ACC112 (cell line): Measurements from ENCODE around the gene KCNJ9.

Experiments used
- H2AFZ ChIP-seq: fragments of 200-600 bp; sonication (generic); one replicate; pipeline ENCODE4 v1.6.0; 2017; ENCODE audit warnings: antibody characterized with exemption, low read length; ENCODE audit not compliant: unreplicated experiment
- H3K27ac ChIP-seq: fragments of 200-600 bp; sonication (generic); 2 replicates; pipeline ENCODE4 v1.5.1; 2014; ENCODE audit warnings: low read depth, mild to moderate bottlenecking, antibody characterized with exemption, low read length, moderate library complexity
- H3K27me3 ChIP-seq: fragments of 200-600 bp; sonication (generic); 2 replicates; pipeline ENCODE4 v1.6.1; 2014; ENCODE audit warnings: mild to moderate bottlenecking, antibody characterized with exemption, low read length, moderate library complexity, mixed read lengths; ENCODE audit not compliant: insufficient read depth
- H3K36me3 ChIP-seq: fragments of 200-600 bp; sonication (generic); 2 replicates; pipeline ENCODE4 v1.6.1; 2016; ENCODE audit warnings: mild to moderate bottlenecking, antibody characterized with exemption, low read length, moderate library complexity, mixed read lengths; ENCODE audit not compliant: insufficient read depth
- H3K4me1 ChIP-seq: fragments of 200-600 bp; sonication (generic); one replicate; pipeline ENCODE4 v1.6.1; 2016; ENCODE audit warnings: low read length, mixed read lengths; ENCODE audit not compliant: insufficient read depth, unreplicated experiment, control insufficient read depth
- H3K4me3 ChIP-seq: fragments of 200-600 bp; sonication (generic); 2 replicates; pipeline ENCODE4 v1.5.1; 2014; ENCODE audit warnings: mild to moderate bottlenecking, low read depth, low read length
- H3K79me2 ChIP-seq: fragments of 200-600 bp; sonication (generic); one replicate; pipeline ENCODE4 v1.6.0; 2016; ENCODE audit warnings: low read length; ENCODE audit not compliant: control insufficient read depth, unreplicated experiment, insufficient read depth

The KCNJ9 gene

DNA sequence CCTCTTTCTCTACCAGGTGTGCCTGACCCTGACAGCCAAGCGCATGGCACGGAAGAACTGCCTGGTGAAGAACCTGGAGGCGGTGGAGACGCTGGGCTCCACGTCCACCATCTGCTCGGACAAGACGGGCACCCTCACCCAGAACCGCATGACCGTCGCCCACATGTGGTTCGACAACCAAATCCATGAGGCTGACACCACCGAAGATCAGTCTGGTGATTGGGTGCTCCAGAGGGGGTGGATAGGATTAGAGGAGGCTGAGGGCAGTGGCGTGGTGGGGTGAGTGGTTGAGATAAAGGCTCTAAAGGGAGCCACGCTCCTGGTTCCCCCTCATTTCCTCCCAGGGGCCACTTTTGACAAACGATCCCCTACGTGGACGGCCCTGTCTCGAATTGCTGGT is 47.3 kb downstream of the KCNJ9 start:
- Histone ChIP-seq H3K36me3 (no peaks in the 10 kb centered on the region), H3K79me2 (no peaks in the 10 kb centered on the region), H3K4me3 (no peak overlapping the region), H3K27me3 (peaks cover 25% of the 10 kb centered on the region), H2AFZ (no peak overlapping the region), H3K4me1 (peaks cover 38% of the 10 kb centered on the region), H3K27ac (no peak overlapping the region)

DNA sequence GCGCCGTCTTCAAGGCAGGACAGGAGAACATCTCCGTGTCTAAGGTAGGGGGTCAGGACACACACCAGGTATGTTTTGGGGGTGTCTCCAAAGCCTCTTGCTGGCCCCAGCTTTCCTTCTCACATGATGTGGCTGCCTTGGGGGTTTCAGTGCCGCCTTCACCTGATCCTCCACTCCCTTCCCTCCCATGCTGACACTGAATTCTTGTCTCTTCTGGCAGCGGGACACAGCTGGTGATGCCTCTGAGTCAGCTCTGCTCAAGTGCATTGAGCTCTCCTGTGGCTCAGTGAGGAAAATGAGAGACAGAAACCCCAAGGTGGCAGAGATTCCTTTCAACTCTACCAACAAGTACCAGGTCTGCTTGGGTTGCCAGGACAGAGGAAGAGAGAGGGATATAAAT is 47.7 kb downstream of the KCNJ9 start:
- H3K4me3 ChIP-seq = no peak overlapping the region
- no peaks in the 10 kb centered on the region for H3K36me3 ChIP-seq
- H3K27me3 ChIP-seq = peaks cover 25% of the 10 kb centered on the region
- no peak overlapping the region for H2AFZ ChIP-seq
- peaks cover 34% of the 10 kb centered on the region for H3K4me1 ChIP-seq
- no peaks in the 10 kb centered on the region for H3K79me2 ChIP-seq
- no peak overlapping the region for H3K27ac ChIP-seq

DNA sequence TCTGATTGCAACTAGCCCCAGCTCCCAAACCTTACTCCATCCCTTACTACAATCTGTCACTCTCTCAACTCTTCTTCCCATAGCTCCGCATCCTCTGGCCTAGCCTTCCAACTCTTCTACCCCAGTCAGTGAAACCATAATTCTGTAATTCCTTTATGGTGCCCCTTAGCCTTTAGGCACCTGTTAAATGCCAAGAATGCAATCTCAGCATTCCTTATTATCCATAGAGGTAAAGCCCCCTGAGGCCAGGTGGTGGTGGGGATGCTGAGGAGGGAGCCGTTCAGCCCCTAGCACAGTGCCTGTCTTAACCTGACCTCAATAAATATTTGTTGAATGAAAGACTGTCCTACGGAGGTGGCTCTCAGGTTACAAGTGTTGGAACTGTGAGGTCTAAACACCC is 48.2 kb downstream of the KCNJ9 start:
- H3K36me3 ChIP-seq = no peaks in the 10 kb centered on the region
- H3K27ac ChIP-seq = no peak overlapping the region
- no peak overlapping the region for H2AFZ ChIP-seq
- no peaks in the 10 kb centered on the region for H3K79me2 ChIP-seq
- peaks cover 29% of the 10 kb centered on the region for H3K4me1 ChIP-seq
- no peak overlapping the region for H3K4me3 ChIP-seq
- peaks cover 30% of the 10 kb centered on the region for H3K27me3 ChIP-seq

DNA sequence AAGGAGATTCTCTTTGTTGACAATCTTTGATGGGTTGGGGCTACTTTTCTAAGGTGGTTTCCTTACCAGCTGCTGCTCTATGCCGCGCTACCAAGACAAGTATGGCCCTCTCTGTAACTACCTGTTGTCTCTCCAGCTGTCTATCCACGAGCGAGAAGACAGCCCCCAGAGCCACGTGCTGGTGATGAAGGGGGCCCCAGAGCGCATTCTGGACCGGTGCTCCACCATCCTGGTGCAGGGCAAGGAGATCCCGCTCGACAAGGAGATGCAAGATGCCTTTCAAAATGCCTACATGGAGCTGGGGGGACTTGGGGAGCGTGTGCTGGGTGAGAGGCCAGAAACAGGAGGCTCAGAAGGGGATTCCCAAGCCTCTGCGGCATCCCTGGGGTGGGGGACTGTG is 48.6 kb downstream of the KCNJ9 start:
- Histone ChIP-seq H3K36me3 (no peaks in the 10 kb centered on the region), H3K27me3 (peaks cover 34% of the 10 kb centered on the region), H3K4me3 (no peak overlapping the region), H3K79me2 (no peaks in the 10 kb centered on the region), H2AFZ (no peak overlapping the region), H3K27ac (no peak overlapping the region), H3K4me1 (peaks cover 25% of the 10 kb centered on the region)

DNA sequence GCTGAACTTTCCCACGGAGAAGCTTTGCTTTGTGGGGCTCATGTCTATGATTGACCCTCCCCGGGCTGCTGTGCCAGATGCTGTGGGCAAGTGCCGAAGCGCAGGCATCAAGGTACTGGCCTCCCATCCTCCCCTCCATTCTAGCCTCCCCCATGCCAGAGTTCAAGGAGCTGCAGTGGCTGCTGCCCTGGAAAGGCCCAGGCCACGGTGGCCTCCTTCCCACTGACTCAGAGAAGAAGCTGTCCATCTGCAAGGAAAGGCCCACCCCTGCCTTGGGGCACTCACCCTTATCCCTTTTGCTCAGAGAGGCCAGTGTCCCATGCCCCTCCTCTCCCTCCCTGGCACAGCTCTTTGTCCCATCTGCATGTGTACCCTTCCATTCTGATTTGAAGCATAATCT is 49.1 kb downstream of the KCNJ9 start:
- peaks cover 20% of the 10 kb centered on the region for H3K4me1 ChIP-seq
- H3K27me3 ChIP-seq = peaks cover 34% of the 10 kb centered on the region
- H3K27ac ChIP-seq = no peak overlapping the region
- H3K79me2 ChIP-seq = no peaks in the 10 kb centered on the region
- H3K4me3 ChIP-seq = no peak overlapping the region
- H2AFZ ChIP-seq = no peak overlapping the region
- no peaks in the 10 kb centered on the region for H3K36me3 ChIP-seq

DNA sequence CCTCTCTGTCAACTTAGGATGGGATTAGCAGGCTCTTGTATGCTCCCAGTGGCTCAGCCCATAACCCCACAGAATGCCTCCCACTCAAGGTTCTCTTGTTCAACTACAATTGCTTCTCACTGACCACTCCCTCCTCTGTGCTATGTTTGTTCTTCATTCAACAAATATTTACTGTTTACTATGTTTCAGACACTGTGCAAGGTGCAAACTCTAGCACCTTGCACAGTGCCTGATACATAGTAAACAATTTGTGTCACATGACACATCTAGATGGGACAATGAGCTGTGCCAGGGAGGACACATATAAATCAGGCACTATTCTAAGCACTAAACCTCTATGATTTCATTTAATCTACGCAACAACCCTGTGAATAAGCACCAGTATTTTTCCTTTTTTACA is 49.6 kb downstream of the KCNJ9 start:
- Histone ChIP-seq H3K27me3 (peaks cover 34% of the 10 kb centered on the region), H3K4me1 (peaks cover 15% of the 10 kb centered on the region), H3K27ac (no peak overlapping the region), H3K4me3 (no peak overlapping the region), H3K79me2 (no peaks in the 10 kb centered on the region), H2AFZ (no peak overlapping the region), H3K36me3 (no peaks in the 10 kb centered on the region)

DNA sequence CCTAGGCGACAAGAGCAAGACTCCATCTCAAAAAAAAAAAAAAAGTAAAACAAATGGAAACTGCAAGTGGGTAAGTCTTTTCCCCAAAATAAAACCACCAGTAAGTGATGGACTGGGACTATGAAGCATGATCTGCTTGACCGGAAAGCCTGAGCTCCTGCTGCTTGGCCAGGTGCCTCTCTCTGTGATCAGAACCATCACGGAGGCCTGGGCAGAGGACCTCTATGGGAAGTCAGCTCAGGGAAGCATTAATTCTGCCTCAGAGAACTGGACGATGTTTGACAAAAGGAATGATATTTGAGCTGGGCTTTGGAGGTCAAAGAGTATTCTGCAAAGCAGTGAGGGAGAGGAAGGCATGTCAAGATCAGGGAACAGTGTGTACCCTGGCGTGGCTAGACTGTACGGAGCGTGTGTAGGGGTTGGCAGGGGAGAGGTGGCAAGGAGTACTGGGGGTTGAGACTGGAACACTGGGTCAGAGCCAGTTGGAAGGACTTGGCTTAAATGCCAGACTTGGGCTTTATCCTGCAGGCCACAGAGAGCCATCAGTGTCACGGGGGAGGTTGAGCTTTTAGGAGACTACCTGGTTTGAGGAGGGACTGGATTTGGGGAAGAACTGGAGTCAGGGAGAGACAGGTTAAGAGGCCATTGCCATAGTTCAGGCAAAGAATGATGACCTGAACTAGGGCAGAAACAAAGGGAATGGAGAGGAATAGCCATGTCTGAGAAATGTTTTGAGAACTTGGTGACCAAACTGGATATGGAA is 50.6 kb downstream of the KCNJ9 start:
- Histone ChIP-seq H3K36me3 (no peaks in the 10 kb centered on the region), H3K4me3 (no peak overlapping the region), H3K27ac (no peak overlapping the region), H3K79me2 (no peaks in the 10 kb centered on the region), H2AFZ (no peak overlapping the region), H3K4me1 (peaks cover 11% of the 10 kb centered on the region), H3K27me3 (peaks cover 34% of the 10 kb centered on the region)

DNA sequence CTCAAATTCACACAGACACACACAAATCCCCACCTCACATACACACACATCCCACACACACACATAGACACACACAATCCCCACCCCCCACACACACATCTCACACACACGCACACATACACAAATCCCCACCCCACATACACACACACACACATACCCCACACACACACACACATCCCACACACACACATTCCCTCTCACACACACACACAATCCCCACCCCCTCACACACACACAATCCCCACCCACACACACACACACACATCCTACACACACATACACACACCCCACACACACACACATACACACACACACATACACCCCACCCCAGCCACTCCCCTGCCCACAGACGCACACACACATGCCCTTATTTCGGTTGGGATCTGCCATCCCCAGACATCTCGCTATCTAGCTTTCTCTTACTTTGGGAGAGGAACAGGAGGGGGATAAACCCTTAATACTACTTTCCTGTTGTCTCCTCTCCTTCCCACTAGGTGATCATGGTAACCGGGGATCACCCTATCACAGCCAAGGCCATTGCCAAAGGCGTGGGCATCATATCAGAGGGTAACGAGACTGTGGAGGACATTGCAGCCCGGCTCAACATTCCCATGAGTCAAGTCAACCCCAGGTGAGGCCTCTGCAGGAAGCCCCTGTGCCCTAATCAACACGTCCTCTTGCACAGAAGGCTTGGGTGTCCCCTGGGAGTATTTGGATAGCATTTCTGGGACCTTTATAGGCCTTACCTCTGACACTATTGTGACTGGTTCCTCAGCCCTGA is 52.8 kb downstream of the KCNJ9 start:
- no peak overlapping the region for H3K4me3 ChIP-seq
- H3K79me2 ChIP-seq = no peaks in the 10 kb centered on the region
- H3K27ac ChIP-seq = no peak overlapping the region
- H3K36me3 ChIP-seq = no peaks in the 10 kb centered on the region
- H3K27me3 ChIP-seq = peaks cover 38% of the 10 kb centered on the region
- H3K4me1 ChIP-seq = no peaks in the 10 kb centered on the region
- no peak overlapping the region for H2AFZ ChIP-seq

DNA sequence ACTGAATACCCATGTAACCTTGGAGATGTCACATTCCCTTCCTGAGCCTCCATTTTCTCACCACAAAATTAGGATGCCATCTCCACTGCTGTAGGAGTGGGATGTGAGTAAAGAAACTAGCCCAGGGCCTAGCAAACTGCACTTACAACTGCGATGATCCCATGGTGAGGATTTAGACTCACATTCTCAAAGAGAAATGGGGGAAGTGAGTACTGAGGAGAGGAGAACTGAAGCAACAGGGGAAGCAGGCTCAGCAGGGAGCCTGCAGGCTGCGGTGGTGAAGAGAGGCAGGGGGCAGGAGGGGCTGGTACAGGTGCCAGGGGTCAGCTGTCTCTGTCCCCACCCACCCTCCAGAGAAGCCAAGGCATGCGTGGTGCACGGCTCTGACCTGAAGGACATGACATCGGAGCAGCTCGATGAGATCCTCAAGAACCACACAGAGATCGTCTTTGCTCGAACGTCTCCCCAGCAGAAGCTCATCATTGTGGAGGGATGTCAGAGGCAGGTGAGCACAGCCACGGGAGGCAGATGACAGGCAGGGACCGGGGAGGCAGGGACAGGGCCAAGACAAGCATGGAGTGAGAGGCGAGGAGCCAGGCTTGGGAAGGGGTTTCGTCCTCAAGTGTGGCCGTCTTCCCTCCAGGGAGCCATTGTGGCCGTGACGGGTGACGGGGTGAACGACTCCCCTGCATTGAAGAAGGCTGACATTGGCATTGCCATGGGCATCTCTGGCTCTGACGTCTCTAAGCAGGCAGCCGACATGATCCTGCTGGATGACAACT is 53.6 kb downstream of the KCNJ9 start:
- Histone ChIP-seq H3K27ac (no peak overlapping the region), H2AFZ (no peak overlapping the region), H3K79me2 (no peaks in the 10 kb centered on the region), H3K4me1 (no peaks in the 10 kb centered on the region), H3K27me3 (peaks cover 39% of the 10 kb centered on the region), H3K4me3 (no peak overlapping the region), H3K36me3 (no peaks in the 10 kb centered on the region)

DNA sequence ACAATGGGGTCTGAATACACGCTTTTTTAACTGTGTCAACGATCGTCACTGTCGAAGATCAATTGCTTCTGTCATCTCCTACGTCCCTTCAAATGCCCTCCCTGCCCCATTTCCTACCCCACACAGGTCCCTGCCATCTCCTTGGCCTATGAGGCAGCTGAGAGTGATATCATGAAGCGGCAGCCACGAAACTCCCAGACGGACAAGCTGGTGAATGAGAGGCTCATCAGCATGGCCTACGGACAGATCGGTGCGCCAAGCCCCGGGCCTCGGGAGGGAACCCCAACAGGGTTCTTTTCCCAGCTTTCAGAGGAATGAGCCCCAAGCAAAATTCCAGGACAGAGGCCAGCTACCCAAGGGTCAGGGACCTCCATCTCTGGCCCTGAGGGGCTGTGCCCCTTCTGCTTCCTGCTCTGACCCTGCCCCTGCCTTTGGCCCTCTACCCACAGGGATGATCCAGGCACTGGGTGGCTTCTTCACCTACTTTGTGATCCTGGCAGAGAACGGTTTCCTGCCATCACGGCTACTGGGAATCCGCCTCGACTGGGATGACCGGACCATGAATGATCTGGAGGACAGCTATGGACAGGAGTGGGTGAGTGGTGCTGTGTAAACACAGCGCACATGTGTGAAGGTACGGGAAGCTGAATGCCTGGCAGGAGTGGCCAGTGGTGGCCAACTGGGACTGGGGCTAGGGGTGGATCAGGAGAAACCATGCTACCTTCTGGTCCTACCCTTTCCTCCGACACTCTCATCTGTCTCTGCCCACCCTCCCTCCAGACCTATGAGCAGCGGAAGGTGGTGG is 55.0 kb downstream of the KCNJ9 start:
- Histone ChIP-seq H3K27ac (no peak overlapping the region), H2AFZ (no peak overlapping the region)

More for the DNA sequence above, 55.0 kb downstream of the KCNJ9 start:
- no peaks in the 10 kb centered on the region for H3K79me2 ChIP-seq
- H3K27me3 ChIP-seq = peaks cover 39% of the 10 kb centered on the region
- H3K4me1 ChIP-seq = no peaks in the 10 kb centered on the region
- H3K4me3 ChIP-seq = no peak overlapping the region
- no peaks in the 10 kb centered on the region for H3K36me3 ChIP-seq
